GM21825 (cell line): ENCODE measurements around the gene LRFN3.
"Not testable (repeated sequence)": the region's sequence is repeated elsewhere in the genome, so short reads cannot be mapped to it uniquely, and the experiment has no call there.

Source experiments
- ATAC-seq: cut with Tn5 transposase; IDR thresholded peaks from one replicate; pipeline ENCODE4 v1.9.1; 2021; ENCODE audit warnings: mild to moderate bottlenecking, moderate library complexity; ENCODE audit not compliant: unreplicated experiment

LRFN3 gene, protein sequence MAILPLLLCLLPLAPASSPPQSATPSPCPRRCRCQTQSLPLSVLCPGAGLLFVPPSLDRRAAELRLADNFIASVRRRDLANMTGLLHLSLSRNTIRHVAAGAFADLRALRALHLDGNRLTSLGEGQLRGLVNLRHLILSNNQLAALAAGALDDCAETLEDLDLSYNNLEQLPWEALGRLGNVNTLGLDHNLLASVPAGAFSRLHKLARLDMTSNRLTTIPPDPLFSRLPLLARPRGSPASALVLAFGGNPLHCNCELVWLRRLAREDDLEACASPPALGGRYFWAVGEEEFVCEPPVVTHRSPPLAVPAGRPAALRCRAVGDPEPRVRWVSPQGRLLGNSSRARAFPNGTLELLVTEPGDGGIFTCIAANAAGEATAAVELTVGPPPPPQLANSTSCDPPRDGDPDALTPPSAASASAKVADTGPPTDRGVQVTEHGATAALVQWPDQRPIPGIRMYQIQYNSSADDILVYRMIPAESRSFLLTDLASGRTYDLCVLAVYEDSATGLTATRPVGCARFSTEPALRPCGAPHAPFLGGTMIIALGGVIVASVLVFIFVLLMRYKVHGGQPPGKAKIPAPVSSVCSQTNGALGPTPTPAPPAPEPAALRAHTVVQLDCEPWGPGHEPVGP

DNA sequence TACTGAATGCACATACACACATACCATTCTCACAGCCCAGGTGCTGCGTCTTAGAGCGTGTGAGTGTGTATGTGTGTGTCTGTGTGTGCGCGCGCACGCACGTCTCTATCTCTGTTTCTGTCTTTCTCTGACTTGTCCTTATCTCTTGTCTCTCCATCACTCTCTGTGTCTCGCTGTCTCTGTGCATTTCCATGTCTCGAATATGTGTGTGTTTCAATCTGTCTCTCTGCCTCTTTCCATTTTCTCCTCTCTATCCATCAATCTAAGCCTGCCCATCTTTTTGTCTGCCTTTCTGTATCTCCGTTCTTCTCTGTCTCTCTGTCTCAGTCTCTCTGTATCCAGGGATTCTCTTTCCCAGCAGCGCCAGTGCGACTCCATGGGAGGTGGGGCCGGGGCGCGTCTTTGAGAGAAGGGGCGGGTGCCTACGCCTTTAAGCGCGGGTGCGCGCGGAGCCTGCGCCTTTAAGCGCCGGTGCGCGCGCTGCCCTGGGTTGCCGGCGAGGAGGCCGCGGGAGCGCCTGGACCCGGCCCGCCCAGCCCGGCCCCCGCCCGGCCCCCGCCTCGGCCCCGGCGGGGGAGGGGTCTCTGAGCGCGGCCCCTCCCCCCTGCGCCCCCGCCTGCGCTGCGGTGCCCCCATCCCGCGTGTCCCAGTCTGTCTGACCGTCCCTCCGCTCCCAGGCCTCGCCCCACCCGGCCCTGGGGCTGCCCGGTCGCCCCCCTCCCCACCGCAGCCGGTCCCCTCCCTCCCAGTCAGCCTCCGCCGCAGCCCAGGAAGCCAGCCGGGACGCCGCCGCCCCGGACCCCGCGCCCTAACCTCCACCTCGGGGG is at the start of gene LRFN3:
Gene LRFN3 (plus strand): TSS at position 464 of the 827 bp plus-strand sequence. CDS start 3,052 bp downstream, outside the sequence.
- ATAC-seq, result no peak

DNA sequence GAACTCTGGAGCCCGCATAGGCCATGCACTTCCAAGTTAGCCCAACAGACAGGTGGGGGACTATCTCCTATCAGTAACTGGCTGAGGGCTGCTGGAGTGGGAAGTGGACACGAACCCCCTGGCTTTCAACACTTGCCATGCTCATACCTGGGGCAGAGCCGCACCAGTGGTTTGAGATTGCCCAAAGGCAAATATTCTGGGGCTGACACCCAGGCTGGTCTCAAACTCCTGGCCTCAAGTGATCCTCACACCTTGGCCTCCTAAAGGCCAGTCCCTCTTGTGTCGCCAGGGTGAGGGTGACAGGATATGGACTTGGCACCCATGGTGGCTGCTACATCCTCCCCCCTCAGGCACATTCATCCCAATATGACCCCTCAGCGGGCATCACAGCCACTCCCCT is 49.0 kb upstream of the LRFN3 start:
- no peak for ATAC-seq

DNA sequence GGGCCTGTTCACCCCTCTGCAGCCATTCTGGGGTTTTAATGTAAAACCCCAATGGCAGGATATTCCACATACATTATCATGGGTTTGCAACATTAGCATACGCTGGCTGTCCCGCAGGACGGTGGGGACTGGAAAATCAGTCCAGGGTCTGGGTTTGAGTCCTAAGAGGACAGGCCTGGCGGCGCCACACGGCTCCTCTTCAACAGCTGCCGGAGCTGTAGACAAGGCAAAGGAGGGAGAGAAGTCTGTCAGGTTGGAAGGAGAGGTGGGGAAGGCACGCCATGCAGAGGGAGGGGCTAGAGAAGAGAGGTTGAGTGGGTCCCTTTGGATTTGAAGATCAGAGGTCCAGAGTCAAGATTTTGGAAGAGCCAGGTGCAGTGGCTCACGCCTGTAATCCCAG is 47.8 kb upstream of the LRFN3 start:
- ATAC-seq, result no peak

DNA sequence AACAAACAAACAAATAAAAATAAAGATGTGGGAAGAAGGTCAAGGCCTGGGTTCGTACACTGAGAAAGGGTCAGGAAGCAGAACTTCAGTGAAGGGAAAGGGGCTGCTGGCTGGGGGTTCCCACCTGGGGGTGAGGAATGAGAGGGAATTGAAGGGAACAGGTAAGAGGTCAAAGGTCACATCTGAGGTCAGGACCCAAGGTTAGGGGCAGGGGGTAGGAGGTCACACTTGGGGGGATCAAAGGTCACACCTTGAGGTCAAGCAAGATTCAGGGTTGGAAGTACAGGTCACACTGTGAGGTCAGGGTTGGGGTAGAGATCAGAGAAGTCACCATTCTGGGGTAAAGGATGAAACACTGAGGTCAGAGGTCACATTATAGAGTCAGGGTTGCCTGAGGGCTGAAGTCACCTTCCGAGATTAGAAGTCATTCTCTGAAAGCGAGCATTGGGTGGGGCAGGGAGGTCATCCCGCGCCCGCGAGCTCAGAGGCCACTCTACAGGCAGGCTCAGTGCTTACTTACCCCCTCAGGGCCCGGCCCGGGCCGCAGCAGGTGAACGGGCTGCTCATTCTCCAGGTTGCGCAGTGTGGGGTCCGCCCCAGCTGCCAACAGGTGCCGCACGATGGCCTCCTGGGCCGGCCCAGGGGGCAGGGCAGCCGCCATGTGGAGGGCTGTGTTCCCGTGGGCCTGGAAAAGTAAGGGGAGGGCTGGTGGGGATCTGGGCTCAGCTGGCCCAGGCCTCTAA is 46.6 kb upstream of the LRFN3 start:
- no peak for ATAC-seq

DNA sequence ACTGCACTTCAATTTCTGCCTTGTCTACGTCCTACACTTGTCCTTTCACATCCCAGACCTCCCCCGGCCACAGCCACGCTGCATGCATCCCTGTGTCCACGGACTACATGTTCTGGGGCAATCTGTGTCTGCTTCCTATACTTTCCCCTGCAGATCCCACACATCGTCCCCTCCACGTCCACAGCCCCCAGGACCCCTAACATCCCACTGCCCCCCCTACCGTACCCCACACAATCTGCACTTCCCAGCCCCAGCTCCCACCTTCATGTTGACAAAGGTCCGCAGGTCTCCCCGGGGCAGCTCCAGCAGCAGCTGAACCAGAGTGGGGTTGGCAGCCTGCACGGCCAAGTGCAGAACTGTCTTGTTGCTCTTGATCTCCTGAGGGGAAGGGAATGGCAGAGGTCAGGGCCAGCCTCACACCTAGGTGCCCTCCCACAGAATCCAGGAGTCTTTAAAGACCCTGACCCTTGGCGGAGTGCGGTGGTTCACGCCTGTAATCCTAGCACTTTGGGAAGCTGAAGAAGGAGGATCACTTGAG is 46.0 kb upstream of the LRFN3 start:
- no peak for ATAC-seq

DNA sequence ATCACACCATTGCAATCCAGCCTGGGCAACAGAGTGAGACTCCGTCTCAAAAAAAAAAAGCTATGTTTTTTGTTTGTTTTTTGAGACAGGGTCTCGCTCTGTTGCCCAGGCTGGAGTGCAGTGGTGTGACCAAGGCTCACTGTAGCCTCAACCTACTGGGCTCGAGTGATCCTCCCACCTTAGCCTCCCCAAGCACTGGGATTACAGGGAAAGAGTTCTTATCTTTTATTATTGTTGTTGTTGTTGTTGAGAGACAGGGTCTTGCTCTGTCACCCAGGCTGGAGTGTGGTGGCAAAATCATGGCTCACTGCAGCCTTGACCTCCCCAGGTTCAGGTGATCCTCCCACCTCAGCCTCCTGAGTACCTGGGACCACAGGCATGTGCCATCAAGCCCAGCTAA is 44.4 kb upstream of the LRFN3 start:
- ATAC-seq, result not testable (repeated sequence)

DNA sequence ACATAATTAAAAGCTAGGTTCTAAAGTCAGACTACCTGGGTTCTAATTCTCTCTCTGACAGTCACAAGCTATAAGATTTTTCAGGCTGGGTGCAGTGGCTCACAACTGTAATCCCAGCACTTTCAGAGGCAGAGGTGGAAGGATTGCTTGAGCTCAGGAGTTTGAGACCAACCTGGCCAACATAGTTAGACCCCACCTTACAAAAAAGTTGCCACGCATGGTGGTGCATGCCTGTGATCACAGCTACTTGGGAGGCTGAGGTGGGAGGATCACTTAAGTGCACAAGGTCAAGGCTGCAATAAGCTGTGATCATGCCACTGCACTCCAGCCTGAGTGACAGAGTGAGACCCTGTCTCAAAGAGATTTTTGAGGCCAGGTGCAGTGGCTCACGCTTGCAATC is 41.8 kb upstream of the LRFN3 start:
- no peak for ATAC-seq

DNA sequence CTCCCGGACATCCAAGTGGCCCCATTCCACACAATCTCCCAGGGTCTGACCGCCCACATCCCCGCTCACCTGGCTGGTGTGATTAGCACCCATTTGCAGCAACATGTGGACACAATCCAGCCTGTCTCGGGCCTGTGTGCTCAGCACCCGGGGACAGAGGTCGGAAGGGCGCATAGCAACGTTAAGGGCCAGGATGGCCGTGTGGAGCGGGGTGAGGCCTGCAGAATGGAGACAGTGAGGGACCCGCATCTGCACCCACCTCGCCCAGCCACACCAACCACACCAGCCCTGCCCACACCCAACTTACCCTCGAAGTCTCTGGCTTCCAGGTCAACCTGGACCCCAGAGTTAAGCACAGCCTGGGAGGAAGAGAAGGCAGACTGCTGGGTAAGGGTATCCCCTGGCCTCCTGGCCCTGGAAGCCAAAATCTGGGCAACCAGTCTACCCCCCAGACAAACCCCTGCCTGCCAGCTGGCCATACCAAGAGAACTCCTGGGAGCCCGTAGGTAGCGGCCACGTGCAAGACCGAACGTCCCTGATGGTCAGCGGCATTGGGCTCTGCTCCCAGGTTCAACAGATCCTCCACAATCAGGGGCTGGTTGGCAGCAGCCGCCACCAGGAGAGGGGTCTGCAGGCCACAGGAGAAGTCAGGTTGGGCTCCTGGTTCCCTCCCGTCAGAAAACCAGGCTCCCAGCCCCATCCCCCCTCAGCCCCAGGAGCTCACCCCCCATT is 40.1 kb upstream of the LRFN3 start:
- no peak for ATAC-seq

DNA sequence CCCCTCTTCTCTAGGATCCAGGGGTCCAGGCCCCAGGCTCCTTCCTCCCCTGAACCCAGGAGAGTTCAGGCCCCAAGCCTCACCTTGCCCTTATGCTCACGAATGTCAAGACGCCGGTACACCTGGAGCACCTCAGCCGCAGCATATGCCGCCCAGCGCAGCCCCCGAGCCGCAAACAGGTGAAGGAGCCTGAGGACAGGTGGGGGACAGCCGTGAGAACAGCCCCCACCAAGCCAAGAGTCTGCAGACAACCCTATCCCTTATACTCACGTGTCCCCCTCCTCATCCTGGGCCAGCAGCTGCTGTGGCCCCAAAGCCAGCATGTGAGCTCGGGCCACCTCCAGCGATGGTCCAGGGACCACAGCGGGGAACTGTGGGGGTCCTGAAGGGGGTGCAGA is 39.5 kb upstream of the LRFN3 start:
- no peak for ATAC-seq

DNA sequence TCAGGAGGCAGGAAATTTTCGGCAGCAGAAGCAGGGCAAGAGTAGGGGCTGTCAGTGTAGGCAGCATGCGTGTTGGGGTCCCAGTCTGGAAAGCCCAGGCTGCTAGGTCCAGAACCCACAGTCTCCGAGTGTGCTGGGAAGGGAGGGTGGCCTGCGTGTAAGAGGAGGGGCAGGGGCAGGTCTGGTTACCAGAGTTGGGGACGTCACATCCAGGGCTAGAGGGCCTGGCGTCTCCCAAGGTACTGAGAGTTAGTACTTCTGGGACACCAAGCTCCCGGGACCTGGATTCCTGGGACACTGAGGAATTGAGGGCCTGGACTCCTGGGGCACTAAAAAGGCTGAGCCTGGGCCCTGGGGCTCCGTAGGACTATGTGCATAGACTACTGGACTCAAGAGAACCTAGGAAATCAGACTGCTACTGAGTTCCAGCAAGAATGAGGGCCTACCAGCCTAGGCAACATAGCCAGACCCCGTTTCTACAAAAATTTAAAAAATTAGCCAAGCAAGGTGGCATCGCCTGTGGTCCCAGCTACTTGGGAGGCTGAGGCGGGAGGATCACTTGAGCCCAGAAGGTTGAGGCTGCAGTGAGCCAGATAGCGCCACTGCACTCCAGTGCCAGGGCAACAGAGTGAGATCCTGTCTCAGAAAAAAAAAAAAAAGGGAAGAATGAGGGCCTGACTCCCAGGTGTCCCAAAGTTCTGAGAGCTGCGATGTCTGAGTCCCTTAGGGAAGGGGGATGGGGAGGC is 38.3 kb upstream of the LRFN3 start:
- ATAC-seq, result no peak

DNA sequence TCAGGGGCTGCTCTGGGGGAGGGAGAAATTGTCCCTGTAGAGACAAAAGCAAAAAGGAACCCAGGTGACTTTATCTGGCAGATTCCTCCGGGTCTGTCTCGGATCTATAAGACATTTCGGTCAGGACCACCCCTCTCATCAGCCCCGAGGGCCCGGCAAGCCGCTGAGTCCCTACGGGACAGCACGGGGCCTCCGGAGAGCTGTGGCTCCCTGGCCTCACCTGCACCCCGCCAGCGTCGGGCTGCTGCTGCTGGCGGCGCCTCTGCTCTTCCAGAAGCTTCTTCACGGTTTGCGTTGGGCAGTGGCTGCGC is 37.7 kb upstream of the LRFN3 start:
- no peak for ATAC-seq

DNA sequence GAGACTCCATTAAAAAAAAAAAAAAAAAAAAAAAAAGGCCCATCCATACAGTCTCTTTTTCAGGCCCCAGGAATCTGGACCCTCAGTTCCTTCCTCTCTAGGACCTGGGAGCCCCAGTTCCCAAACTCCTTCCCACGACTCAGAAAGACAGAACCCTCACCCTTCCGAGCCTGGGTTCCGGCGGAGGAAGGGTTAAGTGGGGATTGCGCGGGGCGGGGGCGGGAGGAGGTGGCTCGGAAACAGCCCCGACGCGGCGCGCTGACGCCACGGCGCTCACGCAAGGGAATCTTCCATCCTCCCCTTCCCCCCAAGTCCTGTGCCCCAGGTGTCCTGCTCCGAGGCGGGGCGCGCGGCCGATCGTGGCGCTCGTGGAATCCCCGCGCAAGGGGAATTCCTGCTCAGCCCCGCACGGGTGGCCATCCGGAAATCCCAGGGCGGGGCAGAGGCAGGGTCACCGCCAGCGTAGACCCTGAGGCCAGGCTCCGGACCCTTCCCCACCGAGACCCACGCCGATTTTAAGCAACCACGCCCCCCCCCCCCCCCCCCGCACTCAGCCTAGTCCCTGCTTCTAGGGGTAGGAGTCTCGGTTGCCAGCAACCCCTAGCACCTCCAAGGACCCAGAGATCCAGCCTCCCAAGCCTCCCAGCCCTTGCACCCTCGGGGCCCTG is 36.5 kb upstream of the LRFN3 start:
- peak; percentile 36 for ATAC-seq

DNA sequence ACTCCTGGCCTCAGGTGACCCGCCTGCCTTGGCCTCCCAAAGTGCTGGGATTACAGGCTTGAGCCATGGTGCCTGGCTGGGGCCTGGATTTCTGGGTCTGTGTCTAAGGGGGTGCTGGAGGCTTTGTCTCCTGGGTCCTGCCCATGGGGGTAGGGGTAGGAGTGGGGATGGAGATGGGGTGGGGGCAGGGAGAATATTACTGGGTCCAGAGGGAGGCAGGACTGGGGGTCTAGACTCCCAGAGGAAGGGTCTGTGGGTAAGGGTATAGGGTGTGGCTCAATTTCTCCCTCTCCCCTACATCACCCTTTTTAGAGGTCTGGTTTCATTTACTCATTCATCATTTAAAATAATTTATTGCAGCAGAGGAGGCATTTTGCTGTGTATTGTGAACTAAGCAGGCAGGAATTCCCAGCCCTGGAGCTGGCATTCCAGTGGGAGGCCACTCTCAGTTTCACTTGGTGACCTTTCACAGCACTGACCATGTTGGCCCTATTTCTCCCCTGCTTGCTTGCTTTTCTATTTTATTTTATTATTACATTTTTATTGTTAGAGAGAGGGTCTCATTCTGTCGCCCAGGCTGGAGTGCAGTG is 35.0 kb upstream of the LRFN3 start:
- ATAC-seq, result no peak

DNA sequence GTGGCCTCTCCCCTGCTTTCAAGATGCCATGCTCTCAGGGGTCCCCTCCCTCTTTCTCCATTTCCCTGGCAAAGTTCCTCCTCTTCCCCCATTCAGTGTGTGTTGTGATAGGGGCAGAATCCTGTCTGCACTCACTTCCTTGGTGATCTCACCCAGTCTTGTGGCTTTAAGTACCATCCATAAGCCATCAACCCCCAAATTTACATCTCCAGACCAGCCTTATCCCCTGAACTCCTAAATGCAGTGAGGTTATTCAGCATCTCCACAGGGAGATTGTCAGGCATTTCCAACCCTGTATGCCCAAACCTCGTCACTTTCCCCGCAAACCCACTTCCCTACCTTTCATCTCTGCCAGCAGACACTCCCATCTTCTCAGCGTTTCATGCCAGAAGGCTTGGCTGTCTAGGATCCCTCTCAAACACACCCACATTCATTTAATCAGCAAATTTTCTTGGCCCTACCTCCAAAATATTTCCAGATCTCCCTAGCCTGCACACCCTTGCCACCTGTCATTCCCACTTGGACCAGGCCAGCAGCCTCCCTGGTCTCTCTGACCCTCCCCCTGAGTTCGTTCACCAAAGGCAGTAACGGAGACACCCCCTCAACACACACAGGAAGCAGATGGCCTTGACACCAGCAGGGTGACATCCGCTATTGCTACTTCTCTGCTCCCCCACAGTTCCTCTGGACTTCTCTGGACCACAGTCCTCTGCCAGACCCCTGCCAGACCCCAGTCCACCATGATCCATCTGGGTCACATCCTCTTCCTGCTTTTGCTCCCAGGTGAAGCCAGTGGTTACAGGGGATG is 34.1 kb upstream of the LRFN3 start, which contains the start of gene HCST:
Gene HCST (plus strand): TSS at position 676 of the 808 bp plus-strand sequence. CDS start 65 bp downstream, at position 741.
- no peak for ATAC-seq

DNA sequence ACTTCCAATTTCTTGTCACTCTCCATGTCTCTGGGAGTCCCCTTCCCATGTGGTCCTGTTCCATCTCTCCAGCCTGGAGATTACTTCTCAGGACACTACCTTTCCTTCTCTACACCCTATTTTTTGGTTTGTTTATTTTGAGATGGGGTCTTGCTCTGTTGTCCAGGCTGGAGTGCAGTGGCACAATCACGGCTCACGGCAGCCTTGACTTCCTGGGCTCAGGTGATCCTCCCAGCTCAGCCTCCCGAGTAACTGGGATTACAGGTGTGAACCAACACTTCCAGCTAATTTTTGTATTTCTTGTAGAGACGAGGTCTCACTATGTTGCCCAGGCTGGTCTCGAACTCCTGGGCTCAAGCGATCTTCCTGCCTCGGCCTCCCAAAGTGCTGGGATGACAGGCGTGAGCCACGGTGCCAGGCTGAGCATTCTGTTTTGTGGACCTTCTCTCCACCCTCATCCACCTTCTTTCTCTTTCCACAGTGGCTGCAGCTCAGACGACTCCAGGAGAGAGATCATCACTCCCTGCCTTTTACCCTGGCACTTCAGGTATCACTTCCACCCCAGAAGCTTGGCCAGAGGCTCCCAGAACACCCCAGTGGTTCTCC is 33.2 kb upstream of the LRFN3 start:
- no peak for ATAC-seq

DNA sequence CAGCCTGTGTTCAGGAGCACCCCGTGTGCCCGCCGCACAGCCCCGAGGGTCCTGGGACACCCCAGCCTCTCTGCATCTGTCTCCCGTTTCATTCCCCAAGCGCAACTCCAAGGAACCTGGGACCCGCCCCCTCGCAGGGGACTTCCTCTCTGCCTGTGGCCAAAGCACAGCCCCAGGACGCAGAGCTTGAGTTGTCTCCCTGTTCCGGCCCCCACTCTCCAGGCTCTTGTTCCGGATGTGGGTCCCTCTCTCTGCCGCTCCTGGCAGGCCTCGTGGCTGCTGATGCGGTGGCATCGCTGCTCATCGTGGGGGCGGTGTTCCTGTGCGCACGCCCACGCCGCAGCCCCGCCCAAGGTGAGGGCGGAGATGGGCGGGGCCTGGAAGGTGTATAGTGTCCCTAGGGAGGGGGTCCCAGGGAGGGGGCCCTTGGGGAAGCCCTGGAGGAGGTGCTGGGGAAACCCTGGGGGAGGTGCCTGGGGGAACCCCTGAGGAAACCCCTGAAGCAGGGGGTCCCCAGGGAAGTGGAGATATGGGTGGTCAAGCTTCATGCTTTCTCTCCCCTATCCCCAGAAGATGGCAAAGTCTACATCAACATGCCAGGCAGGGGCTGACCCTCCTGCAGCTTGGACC is 32.5 kb upstream of the LRFN3 start:
- ATAC-seq, result peak; percentile 33
